Measurements from ENCODE around the gene ADGRG6.

The ADGRG6 gene

DNA sequence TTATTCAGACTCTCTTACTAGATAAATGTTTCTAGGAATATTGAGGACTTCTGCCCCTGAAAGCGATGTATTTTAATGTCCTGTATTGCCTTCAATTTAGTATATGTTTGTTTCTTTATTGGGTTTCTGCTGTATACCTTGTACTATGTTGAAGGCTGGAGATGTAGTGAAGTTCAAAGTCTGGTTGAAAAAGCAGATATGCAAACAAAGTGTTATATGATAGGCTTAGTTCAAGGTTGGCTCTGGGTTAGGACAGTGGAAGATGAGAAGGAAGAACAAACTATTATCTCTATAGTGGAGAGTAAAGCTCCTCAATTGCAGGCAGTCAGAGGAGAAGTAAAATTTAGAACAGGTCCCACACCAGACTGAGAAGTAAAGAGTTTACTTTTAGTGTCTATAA, 36.3 kb upstream of the ADGRG6 start:
- H3K4me3 ChIP-seq (replicated peaks; ENCODE audit: low read depth, low read length): no peak overlapping the region
- no peak for DNase-seq (ENCODE audit: low read depth)
- TF ChIP-seq, protein P1, sequence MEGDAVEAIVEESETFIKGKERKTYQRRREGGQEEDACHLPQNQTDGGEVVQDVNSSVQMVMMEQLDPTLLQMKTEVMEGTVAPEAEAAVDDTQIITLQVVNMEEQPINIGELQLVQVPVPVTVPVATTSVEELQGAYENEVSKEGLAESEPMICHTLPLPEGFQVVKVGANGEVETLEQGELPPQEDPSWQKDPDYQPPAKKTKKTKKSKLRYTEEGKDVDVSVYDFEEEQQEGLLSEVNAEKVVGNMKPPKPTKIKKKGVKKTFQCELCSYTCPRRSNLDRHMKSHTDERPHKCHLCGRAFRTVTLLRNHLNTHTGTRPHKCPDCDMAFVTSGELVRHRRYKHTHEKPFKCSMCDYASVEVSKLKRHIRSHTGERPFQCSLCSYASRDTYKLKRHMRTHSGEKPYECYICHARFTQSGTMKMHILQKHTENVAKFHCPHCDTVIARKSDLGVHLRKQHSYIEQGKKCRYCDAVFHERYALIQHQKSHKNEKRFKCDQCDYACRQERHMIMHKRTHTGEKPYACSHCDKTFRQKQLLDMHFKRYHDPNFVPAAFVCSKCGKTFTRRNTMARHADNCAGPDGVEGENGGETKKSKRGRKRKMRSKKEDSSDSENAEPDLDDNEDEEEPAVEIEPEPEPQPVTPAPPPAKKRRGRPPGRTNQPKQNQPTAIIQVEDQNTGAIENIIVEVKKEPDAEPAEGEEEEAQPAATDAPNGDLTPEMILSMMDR (IDR thresholded peaks at IDR 0.05; ENCODE audit: low read length, missing control alignments): no peak

DNA sequence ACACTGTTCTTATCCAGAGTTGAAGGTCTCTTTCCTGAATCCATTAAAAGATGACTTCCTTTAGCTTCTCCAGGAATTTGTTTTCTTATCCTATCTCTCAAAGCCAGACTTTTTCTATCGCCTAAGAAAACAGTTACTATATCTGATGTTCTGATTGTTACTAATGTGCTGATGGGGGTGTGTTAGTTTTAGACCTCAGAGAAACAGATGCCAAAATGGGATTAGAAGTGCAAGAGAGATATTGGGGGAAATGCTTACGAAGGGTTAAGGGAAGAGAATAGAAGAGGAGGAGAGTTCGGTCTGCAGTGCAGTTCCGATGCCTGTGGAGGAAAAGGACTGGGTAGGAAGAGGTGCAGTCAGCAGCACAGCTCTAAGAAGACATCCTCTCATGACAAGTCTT, 35.7 kb upstream of the ADGRG6 start:
- H3K4me3 ChIP-seq (replicated peaks; ENCODE audit: low read depth, low read length): no peak overlapping the region
- TF ChIP-seq, protein P1 (IDR thresholded peaks at IDR 0.05; ENCODE audit: low read length, missing control alignments): no peak
- no peak for DNase-seq (ENCODE audit: low read depth)

DNA sequence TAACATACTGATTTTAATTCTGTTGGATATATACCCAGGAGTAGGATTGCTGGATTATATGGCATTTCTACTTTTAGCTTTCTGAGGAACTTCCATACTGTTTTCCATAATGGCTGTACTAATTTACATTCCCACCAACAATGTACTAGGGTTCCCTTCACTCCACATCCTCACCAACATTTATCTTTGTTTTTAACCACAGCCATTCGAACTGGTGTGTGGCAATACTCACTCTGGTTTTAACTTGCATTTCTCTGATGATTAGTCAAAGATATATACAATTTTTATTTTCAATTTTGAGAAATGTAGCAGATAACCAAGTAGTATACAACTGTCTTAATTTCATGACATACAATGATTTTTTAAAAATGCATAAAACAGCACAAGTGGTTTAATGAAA, 30.3 kb upstream of the ADGRG6 start:
- peak; percentile 31 for DNase-seq (ENCODE audit: low read depth)
- TF ChIP-seq, protein P1 (IDR thresholded peaks at IDR 0.05; ENCODE audit: low read length, missing control alignments): no peak
- no peak overlapping the region for H3K4me3 ChIP-seq (replicated peaks; ENCODE audit: low read depth, low read length)

DNA sequence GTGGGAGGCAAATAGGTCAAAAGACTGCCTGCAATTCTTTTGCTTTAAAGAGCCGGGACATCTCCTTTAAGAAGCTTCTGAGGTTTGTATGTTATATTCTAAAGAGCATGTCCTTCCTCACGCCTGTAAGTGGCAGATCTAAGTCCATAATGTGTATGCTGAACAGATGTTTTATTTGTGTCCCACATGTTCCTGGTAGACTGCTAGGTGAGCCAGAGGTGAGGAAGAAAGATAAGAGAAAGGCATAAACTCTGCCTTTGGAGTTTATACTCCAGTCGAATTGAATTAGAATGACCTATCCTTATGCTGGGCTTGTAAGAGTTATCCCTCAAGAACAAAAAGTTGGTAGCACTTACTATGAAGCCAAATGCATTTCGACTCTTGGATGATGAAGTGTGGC, 27.2 kb upstream of the ADGRG6 start:
- DNase-seq (ENCODE audit: low read depth): no peak
- TF ChIP-seq, protein P1 (IDR thresholded peaks at IDR 0.05; ENCODE audit: low read length, missing control alignments): no peak
- no peak overlapping the region for H3K4me3 ChIP-seq (replicated peaks; ENCODE audit: low read depth, low read length)

DNA sequence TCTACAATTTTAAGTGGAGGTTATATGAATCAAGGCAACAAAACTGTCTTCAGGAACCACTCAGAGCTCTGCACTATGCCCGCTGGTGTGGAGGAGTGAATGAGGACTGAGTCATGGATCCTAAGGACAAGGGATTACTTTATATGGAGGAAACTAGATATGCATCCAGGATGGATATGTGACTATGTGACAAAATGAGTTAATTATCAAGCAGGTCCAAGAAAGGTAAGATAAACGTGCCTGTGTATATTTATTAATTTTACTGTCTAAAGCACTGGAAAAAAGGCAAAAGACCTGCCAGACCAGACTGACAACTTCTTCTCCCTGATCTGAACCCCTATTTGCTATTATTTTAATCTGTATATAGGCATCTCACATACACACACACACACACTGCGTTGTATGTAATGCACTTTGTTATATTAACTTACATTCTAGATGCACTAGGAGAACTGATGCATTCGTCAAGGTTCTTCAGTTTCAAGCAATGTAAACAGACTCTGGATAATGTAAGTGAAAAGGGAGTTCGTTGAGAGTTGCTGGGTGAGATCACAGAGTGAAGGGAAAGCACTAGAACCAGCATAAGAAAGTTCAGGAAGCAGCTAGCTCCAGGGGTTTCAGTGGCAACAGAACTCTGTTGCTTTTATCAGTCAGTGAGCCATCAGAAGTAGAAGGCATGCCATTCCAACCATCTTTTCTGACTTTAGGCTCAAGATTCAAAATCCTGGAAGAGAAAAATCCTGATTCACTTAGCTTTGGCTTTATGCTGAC, 26.4 kb upstream of the ADGRG6 start:
- TF ChIP-seq, protein P1 (IDR thresholded peaks at IDR 0.05; ENCODE audit: low read length, missing control alignments): no peak
- DNase-seq (ENCODE audit: low read depth): peak; percentile 28
- H3K4me3 ChIP-seq (replicated peaks; ENCODE audit: low read depth, low read length): no peak overlapping the region

DNA sequence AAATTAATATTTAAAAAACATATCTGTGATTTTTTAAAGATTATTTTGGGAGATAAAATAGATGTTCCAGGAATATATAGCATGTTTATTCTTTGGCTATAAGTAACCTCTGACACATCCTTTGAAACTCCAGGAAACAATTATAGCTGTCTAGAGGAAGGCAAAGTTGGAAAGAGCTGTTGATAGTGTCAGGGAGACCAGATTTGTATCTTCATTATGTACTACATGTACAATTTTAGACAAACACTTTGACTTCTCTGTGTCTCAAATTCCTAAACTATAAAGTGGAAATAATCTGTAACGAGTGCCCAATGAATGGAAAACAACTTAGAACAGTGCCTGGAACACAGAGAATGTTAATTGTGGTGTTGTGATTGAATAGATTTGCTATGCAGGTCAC, 25.6 kb upstream of the ADGRG6 start:
- no peak overlapping the region for H3K4me3 ChIP-seq (replicated peaks; ENCODE audit: low read depth, low read length)
- TF ChIP-seq, protein P1 (IDR thresholded peaks at IDR 0.05; ENCODE audit: low read length, missing control alignments): no peak
- DNase-seq (ENCODE audit: low read depth): no peak

All from fibroblast of pulmonary artery (primary cell).